ENCODE results near the gene DPP7.

DNA sequence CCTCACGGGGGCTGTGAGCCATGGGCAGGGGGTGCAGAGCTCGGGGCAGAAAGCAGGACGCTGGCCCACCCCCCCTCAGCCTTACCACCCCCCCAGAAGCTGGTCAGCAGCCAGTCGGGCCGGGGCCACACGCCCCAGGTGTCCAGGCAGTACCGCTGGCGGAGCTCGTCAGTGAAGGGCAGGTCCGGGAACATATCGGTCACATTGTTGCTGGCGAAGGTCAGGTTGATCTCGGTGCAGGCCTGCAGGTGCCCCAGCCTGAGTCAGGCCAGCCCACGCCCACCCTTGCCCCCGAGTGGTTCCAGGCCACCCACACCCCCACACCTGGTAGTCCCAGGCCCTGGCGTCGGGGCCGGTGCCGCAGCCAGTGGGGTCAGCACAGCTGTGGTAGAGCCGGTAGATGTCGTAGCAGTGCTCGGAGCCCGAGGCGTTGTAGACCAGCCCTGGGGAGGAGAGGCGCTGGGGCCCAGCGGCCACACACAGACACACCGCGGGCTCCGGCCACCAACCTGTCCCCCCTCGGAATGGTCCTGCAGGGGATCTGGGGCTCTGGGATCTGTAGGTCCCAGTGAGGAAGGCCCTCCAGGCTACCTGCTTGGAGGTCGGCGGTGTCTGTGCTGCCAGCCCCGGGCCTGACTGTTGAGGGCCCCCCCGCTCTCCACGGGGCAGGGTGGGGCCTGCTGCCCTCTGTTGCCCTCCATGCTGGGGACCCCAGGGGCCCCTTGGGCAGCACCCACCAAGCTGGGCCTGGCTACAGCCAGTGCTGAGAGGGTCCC lies 2.6 kb downstream of the DPP7 start:
- TF ChIP-seq ZNF274 (IDR thresholded peaks at IDR 0.05; ENCODE audit: low read depth, low read length) (no peak), YY1 (IDR thresholded peaks at IDR 0.05; ENCODE audit: insufficient read depth, insufficient read length) (no peak), SUZ12 (IDR thresholded peaks at IDR 0.05; ENCODE audit: extremely low read depth, insufficient read depth, insufficient read length) (no peak)
